Left lung (tissue), 10 donors: ENCODE measurements around the gene ZSWIM6. TPM values are rescaled to one million over a fixed set of nuclear protein-coding genes. Genes with fewer than 3 reads are reported as not detected.

Source experiments
- ATAC-seq: fragments of 200-7000 bp; cut with Tn5 transposase; one replicate; pipeline ENCODE4 v1.9.1; 2020; ENCODE audit warnings: moderate library complexity
- DNase-seq, 4 donors: peaks; one replicate each; pipeline ENCODE4 v3.0.0-alpha.2; 2013 to 2020
- H3K27ac ChIP-seq, 2 donors: fragments of 200-600 bp; sonication (generic) in 1 of 2; one replicate each; pipeline versions ENCODE4 v1.5.0 to v1.8.0; 2020 to 2021
- H3K27me3 ChIP-seq, 2 donors: fragments of 200-600 bp; sonication (generic) in 1 of 2; one replicate each; pipeline versions ENCODE4 v1.5.0 to v1.8.0; 2020 to 2021
- H3K36me3 ChIP-seq, 2 donors: fragments of 200-600 bp; sonication (generic) in 1 of 2; one replicate each; pipeline versions ENCODE4 v1.5.0 to v1.8.0; 2020 to 2021
- H3K4me1 ChIP-seq, 2 donors: fragments of 200-600 bp; one replicate each; pipeline ENCODE4 v1.8.0; 2021
- H3K4me3 ChIP-seq, 2 donors: fragments of 200-600 bp; sonication (generic) in 1 of 2; one replicate each; pipeline versions ENCODE4 v1.5.0 to v1.8.0; 2020 to 2021; ENCODE audit warnings: mild to moderate bottlenecking in 1 of 2
- H3K9me3 ChIP-seq, 2 donors: fragments of 200-600 bp; sonication (generic) in 1 of 2; one replicate each; pipeline versions ENCODE4 v1.5.0 to v1.8.0; 2020 to 2021
- intact Hi-C, 2 donors: fragments of 100-400 bp; cut with DNase I; formaldehyde crosslinking; loops; one replicate each; pipeline versions ENCODE4 v1.11.2 to v1.14.2; 2022
- polyA plus RNA-seq, 6 donors: library from polyadenylated mRNA; unstranded; fragments of 120-200 nt; gene quantifications; one replicate each; pipeline ENCODE4 v1.2.1, GENCODE V29; 2013; ENCODE audit not compliant: insufficient read length in 6 of 6
- total RNA-seq, 2 donors: library from RNA; stranded (reverse); fragmentation: NEBNext Ultra II Directional; extraction: Animal tissue kit (Norgen Biotek cat#: 25700); gene quantifications; one replicate each; pipeline ENCODE4 v1.2.1, GENCODE V29; 2021
- TF ChIP-seq, protein P1 (sequence below), 2 donors: fragments of 200-600 bp; sonication (generic) in 1 of 2; IDR thresholded peaks; one replicate each; pipeline versions ENCODE4 v1.5.0 to v1.8.0; 2021; ENCODE audit warnings: antibody characterized with exemption in 2 of 2
- donor health status: DM: no; HTN: yes; CAD: no.
- donor health status: DM: no; HTN: no; CAD: no.

The ZSWIM6 gene
- total and polyA plus RNA-seq, 8 donors: 17.5 to 24.4 (median 22.3) TPM

DNA sequence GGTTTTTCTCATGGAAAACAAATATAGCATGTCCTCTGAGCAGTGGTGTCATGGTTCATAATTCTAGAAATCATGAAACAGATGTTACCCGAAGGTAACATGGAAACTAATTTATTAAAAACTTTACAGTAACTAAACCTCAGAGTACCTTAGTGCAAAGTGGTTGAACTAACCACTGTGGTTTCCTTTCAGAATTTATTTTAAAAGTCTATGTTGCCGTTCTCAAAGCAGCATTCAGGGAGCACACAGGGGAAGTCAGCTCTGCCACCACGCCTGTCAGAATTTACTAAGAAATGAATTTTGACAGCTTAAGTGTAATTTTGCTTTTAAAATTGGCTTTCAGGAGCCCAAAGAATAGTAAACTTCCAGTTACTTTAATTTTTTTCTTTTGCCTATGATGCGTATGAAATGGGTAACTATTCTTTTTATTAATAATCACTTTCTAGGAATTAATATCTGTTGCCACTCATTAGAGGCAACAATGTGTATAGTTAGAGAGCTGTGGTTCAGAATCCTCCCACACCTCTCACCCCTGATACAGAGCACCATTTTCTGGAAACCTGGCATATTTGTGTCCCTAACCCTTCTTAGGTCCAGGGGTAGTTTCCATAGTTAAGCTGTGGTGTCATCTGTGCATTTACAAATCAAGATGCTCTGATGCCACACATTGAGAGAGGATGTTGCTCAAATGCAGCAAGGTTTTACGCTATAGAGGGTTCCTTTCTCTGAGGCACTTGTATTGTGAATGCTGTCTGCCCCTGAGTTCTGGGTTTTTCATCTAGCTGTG, 202.6 kb downstream of the ZSWIM6 start:
- intact Hi-C loops: no loop called here
- ATAC-seq: no peak
- TF ChIP-seq, protein P1, sequence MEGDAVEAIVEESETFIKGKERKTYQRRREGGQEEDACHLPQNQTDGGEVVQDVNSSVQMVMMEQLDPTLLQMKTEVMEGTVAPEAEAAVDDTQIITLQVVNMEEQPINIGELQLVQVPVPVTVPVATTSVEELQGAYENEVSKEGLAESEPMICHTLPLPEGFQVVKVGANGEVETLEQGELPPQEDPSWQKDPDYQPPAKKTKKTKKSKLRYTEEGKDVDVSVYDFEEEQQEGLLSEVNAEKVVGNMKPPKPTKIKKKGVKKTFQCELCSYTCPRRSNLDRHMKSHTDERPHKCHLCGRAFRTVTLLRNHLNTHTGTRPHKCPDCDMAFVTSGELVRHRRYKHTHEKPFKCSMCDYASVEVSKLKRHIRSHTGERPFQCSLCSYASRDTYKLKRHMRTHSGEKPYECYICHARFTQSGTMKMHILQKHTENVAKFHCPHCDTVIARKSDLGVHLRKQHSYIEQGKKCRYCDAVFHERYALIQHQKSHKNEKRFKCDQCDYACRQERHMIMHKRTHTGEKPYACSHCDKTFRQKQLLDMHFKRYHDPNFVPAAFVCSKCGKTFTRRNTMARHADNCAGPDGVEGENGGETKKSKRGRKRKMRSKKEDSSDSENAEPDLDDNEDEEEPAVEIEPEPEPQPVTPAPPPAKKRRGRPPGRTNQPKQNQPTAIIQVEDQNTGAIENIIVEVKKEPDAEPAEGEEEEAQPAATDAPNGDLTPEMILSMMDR (IDR thresholded peaks at IDR 0.05): no peak

DNA sequence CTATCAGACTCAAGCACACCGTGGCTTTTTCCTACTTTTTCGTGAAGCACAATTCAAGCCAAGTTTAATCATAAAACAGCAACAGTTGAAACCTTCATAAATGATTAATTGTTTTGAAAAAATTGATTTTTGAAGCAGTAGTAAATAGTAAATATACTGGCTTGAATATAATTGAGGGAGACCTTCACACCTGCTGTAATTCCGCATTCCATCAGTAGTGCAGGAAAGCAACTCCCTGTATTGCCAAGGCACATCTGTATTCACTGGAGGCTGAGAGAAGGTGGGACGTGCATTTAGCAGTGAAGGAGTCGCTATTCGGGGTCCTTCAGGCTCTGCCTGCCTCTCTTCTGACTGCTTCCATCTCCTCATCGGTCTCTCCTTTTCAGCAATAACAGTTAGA, 203.8 kb downstream of the ZSWIM6 start:
- Histone ChIP-seq H3K4me3 (no peak overlapping the region), H3K36me3 (peaks cover 0 to 78% of the 10 kb centered on the region in 2 donors), H3K4me1 (no peaks in the 10 kb centered on the region), H3K9me3 (peaks cover 0 to 6% of the 10 kb centered on the region in 2 donors), H3K27me3 (no peaks in the 10 kb centered on the region), H3K27ac (no peak overlapping the region)
- TF ChIP-seq, protein P1 (IDR thresholded peaks at IDR 0.05): no peak
- no peak for DNase-seq
- intact Hi-C loops: no loop called here
- ATAC-seq: no peak

More for the DNA sequence above, 202.6 kb downstream of the ZSWIM6 start:
- Histone ChIP-seq H3K36me3 (peaks cover 0 to 79% of the 10 kb centered on the region in 2 donors), H3K27me3 (no peaks in the 10 kb centered on the region), H3K9me3 (peaks cover 0 to 6% of the 10 kb centered on the region in 2 donors), H3K27ac (no peak overlapping the region), H3K4me1 (no peaks in the 10 kb centered on the region), H3K4me3 (no peak overlapping the region)
- DNase-seq: no peak

DNA sequence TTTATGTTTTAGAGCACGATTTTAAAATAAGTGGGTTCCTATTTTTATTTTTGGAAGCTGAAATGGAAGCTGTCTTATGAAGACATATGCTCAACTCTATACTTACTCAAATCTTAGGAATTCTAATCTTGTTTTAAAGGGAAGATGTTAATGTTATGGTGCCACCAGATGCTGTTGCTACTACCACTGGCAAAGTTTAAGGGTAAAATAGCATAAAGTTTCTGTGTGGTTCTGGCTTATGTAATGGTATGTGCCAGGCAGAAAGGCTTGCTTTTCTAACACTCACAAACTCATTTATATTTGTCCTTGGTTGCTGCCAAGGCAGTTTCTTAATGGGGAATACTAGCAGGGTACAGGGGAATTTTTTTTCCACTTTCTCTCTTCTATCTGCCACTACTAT, 204.9 kb downstream of the ZSWIM6 start:
- Histone ChIP-seq H3K9me3 (peaks cover 0 to 6% of the 10 kb centered on the region in 2 donors), H3K27ac (no peak overlapping the region), H3K36me3 (peaks cover 0 to 82% of the 10 kb centered on the region in 2 donors), H3K4me3 (no peak overlapping the region), H3K27me3 (no peaks in the 10 kb centered on the region), H3K4me1 (no peaks in the 10 kb centered on the region)
- no peak for ATAC-seq
- intact Hi-C loops: no loop called here
- TF ChIP-seq, protein P1 (IDR thresholded peaks at IDR 0.05): no peak
- DNase-seq: no peak

DNA sequence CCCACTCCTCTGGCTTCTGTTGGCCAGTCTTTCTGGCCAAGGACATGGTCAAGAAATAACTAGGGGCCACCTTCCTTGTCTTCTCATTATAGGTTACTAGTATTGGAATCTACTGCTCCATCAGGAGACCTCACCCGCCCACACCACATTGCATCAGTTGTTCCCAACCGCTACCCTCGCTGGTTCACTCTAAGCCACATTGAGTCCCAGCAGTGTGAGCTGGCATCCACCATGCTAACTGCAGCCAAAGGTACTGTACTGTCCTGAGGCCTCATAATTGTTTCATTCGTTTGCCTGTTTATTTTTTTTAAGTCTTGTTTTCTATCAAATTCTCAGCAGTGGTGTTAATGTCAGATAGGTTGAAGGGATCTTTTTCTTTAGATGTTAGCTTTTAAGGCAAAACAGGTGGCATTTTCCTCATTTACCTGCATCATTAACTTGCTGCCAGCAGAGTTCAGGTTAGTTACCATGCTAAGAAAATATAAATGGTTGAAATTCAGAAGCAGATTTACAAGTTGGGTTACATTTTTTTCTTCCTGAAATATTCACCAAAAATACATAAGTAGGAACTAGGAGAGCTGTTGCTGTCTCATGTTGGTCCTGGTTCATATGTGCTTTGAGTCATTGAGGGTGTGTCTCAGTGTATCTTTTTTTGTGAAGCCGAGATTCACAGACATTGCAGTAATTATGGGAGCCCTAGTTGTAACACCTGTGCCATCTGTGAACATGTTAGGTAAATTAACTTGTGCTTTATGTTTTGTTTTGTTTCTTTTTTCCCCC, 206.9 kb downstream of the ZSWIM6 start:
- TF ChIP-seq, protein P1 (IDR thresholded peaks at IDR 0.05): no peak
- ATAC-seq: no peak
- DNase-seq: no peak
- Histone ChIP-seq H3K27ac (no peak overlapping the region), H3K36me3 (peaks cover 0 to 85% of the 10 kb centered on the region in 2 donors), H3K4me1 (no peaks in the 10 kb centered on the region), H3K27me3 (no peaks in the 10 kb centered on the region), H3K9me3 (peaks cover 0 to 7% of the 10 kb centered on the region in 2 donors), H3K4me3 (no peak overlapping the region)
- intact Hi-C loops: no loop called here

DNA sequence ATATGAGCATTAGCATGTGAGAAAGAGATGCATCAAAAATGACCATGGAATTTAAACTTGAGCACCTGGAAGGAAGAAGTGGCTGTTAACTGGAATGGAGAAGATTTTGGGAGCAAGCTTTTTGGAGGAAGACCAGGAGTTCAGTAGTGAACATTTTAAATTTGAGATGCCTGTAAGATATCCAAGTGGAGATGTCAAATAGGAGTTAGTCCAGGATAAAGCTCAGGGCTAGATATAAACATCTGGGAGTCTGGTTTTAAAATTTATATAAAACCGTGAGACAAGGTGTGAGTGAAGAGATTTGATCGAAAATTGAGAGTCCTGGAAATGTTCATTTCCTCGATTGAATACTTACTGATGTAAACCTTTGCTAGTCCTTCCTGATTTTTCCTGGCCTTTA, 217.5 kb downstream of the ZSWIM6 start:
- Histone ChIP-seq H3K36me3 (peaks cover 0 to 18% of the 10 kb centered on the region in 2 donors), H3K9me3 (no peaks in the 10 kb centered on the region), H3K27me3 (no peaks in the 10 kb centered on the region), H3K27ac (no peak overlapping the region), H3K4me1 (no peaks in the 10 kb centered on the region), H3K4me3 (no peak overlapping the region)
- ATAC-seq (no peak), DNase-seq (no peak)
- intact Hi-C loops: no loop called here
- TF ChIP-seq, protein P1 (IDR thresholded peaks at IDR 0.05): no peak
